Tibial artery (tissue), 4 donors: ENCODE results near the gene ARFIP1.
"Not testable (repeated sequence)": the region's sequence is repeated elsewhere in the genome, so short reads cannot be mapped to it uniquely, and the experiment has no call there.

Experiments
- DNase-seq, 2 donors: peaks; one replicate each; pipeline ENCODE4 v3.0.0-alpha.2; 2019
- H3K27ac ChIP-seq, 2 donors: fragments of 200-600 bp; sonication (generic) in 1 of 2; 1 replicate in 1 of 2; 2 replicates in 1 of 2; pipeline ENCODE4 v1.5.1; 2018 to 2019; ENCODE audit warnings: mild to moderate bottlenecking in 1 of 2
- H3K27me3 ChIP-seq, 2 donors: fragments of 200-600 bp; sonication (generic) in 1 of 2; one replicate each; pipeline versions ENCODE4 v1.5.1 to v1.6.0; 2016 to 2019
- H3K36me3 ChIP-seq, 3 donors: fragments of 200-600 bp; sonication (generic) in 2 of 3; one replicate each; pipeline ENCODE4 v1.5.1; 2016 to 2019; ENCODE audit warnings: mild to moderate bottlenecking in 2 of 3
- H3K4me1 ChIP-seq, 4 donors: fragments of 200-600 bp; sonication (generic) in 2 of 4; 1 replicate in 3 of 4; 2 replicates in 1 of 4; pipeline ENCODE4 v1.5.1; 2016 to 2019
- H3K4me3 ChIP-seq, 2 donors: fragments of 200-600 bp; sonication (generic) in 1 of 2; 1 replicate in 1 of 2; 2 replicates in 1 of 2; pipeline ENCODE4 v1.5.1; 2018 to 2019; ENCODE audit warnings: mild to moderate bottlenecking in 2 of 2
- H3K9me3 ChIP-seq, 3 donors: fragments of 200-600 bp; sonication (generic) in 1 of 3; one replicate each; pipeline ENCODE4 v1.5.1; 2016 to 2019
- CTCF ChIP-seq, 2 experiments: fragments of 200-600 bp in 1 of 2; fragments of 450-650 bp in 1 of 2; IDR thresholded peaks; one replicate each; pipeline ENCODE4 v1.5.1; 2017 to 2019; ENCODE audit warnings: antibody characterized with exemption in 2 of 2, mild to moderate bottlenecking in 1 of 2, moderate library complexity in 1 of 2
- intact Hi-C: fragments of 100-400 bp; cut with DNase I; formaldehyde crosslinking; loops from one replicate; pipeline ENCODE4 v1.15.0; 2023; ENCODE audit warnings: low total_unique reads

Gene ARFIP1

GRCh38 chr4:152847376-152847775 is 67.6 kb downstream of the ARFIP1 start:
- Histone ChIP-seq H3K4me1 (peaks cover 0 to 7% (median 2%) of the 10 kb centered on the region in 4 donors), H3K36me3 (no peaks in the 10 kb centered on the region), H3K27me3 (no peaks in the 10 kb centered on the region), H3K27ac (no peak overlapping the region), H3K9me3 (no peaks in the 10 kb centered on the region), H3K4me3 (no peak overlapping the region)
- no peak for TF ChIP-seq CTCF (IDR thresholded peaks at IDR 0.05)
- DNase-seq: no peak
- intact Hi-C loops: loop anchor here (5.0 to 10.0 kb wide), 2 partner anchors 240 to 277 kb away; no protein-coding TSS in a partner anchor

GRCh38 chr4:152848508-152848907 is 68.8 kb downstream of the ARFIP1 start:
- Histone ChIP-seq H3K4me3 (no peak overlapping the region), H3K27ac (no peak overlapping the region), H3K27me3 (no peaks in the 10 kb centered on the region), H3K9me3 (peaks cover 0 to 6% (median 0%) of the 10 kb centered on the region in 3 donors), H3K4me1 (peaks cover 0 to 7% (median 2%) of the 10 kb centered on the region in 4 donors), H3K36me3 (no peaks in the 10 kb centered on the region)
- no peak for DNase-seq
- intact Hi-C loops: loop anchor here (5.0 to 10.0 kb wide), 2 partner anchors 239 to 276 kb away; no protein-coding TSS in a partner anchor
- TF ChIP-seq CTCF (IDR thresholded peaks at IDR 0.05): no peak

GRCh38 chr4:152849350-152849749 is 69.6 kb downstream of the ARFIP1 start:
- peaks cover 0 to 7% (median 2%) of the 10 kb centered on the region in 4 donors for H3K4me1 ChIP-seq
- DNase-seq: no peak
- H3K9me3 ChIP-seq: peaks cover 0 to 7% (median 4%) of the 10 kb centered on the region in 3 donors
- no peak for TF ChIP-seq CTCF (IDR thresholded peaks at IDR 0.05)
- no peaks in the 10 kb centered on the region for H3K36me3 ChIP-seq
- H3K4me3 ChIP-seq: no peak overlapping the region
- H3K27me3 ChIP-seq: no peaks in the 10 kb centered on the region
- intact Hi-C loops: loop anchor here (5.0 to 10.0 kb wide), 2 partner anchors 238 to 275 kb away; no protein-coding TSS in a partner anchor
- no peak overlapping the region for H3K27ac ChIP-seq

GRCh38 chr4:152850377-152850776 is 70.6 kb downstream of the ARFIP1 start:
- Histone ChIP-seq H3K9me3 (peaks cover 0 to 7% (median 7%) of the 10 kb centered on the region in 3 donors), H3K27ac (no peak overlapping the region), H3K36me3 (no peaks in the 10 kb centered on the region), H3K4me3 (no peak overlapping the region), H3K4me1 (peaks cover 0 to 7% (median 4%) of the 10 kb centered on the region in 4 donors), H3K27me3 (no peaks in the 10 kb centered on the region)
- intact Hi-C loops: no loop called here
- no peak for TF ChIP-seq CTCF (IDR thresholded peaks at IDR 0.05)
- no peak for DNase-seq

- Histone ChIP-seq H3K9me3 (peaks cover 0 to 7% (median 7%) of the 10 kb centered on the region in 3 donors), H3K4me3 (no peak overlapping the region), H3K36me3 (no peaks in the 10 kb centered on the region), H3K4me1 (peaks cover 0 to 12% (median 4%) of the 10 kb centered on the region in 4 donors), H3K27me3 (no peaks in the 10 kb centered on the region), H3K27ac (no peak overlapping the region)
- TF ChIP-seq CTCF (IDR thresholded peaks at IDR 0.05): no peak
- DNase-seq: no peak
- intact Hi-C loops: no loop called here
These were observed 71.5 kb downstream of the ARFIP1 start for GRCh38 chr4:152851226-152851625.

- Histone ChIP-seq H3K4me1 (peaks cover 0 to 20% (median 4%) of the 10 kb centered on the region in 4 donors), H3K36me3 (no peaks in the 10 kb centered on the region), H3K27ac (no peak overlapping the region), H3K4me3 (no peak overlapping the region), H3K9me3 (peaks cover 0 to 7% (median 7%) of the 10 kb centered on the region in 3 donors), H3K27me3 (no peaks in the 10 kb centered on the region)
- intact Hi-C loops: no loop called here
- DNase-seq: no peak
- no peak for TF ChIP-seq CTCF (IDR thresholded peaks at IDR 0.05)
These were observed 73.5 kb downstream of the ARFIP1 start for GRCh38 chr4:152853293-152853692.

- H3K9me3 ChIP-seq, DNase-seq, H3K4me3 ChIP-seq, intact Hi-C loops, H3K27me3 ChIP-seq, H3K27ac ChIP-seq, H3K36me3 ChIP-seq: not testable (repeated sequence)
- H3K4me1 ChIP-seq: peaks cover 0 to 20% (median 4%) of the 10 kb centered on the region in 4 donors
These were observed 74.3 kb downstream of the ARFIP1 start for GRCh38 chr4:152854016-152854415.
